Frontal cortex (tissue), 4 donors: ENCODE measurements around the gene ADK. TPM values are rescaled to one million over a fixed set of nuclear protein-coding genes. Genes with fewer than 3 reads are reported as not detected.
"Not testable (repeated sequence)": the region's sequence is repeated elsewhere in the genome, so short reads cannot be mapped to it uniquely, and the experiment has no call there.

Experiments used
- DNase-seq, 2 donors: peaks; one replicate each; pipeline ENCODE4 v3.0.0; 2012; ENCODE audit warnings: low spot score in 2 of 2
- FAIRE-seq: peaks from 2 replicates; lab custom pipeline; 2012; peaks lifted over from hg19 to GRCh38; lab: Jason Lieb, UNC
- total RNA-seq: library from RNA; depleted of rRNA; stranded (reverse); fragments of >200 nt; gene quantifications from one replicate; pipeline ENCODE4 v1.2.3, GENCODE V29; 2014
- donor health status: control.
- donor health status: control.
- donor health status: control.

The ADK gene
- total RNA-seq, 1 donor from 2014 or later: 25.3 TPM

- no peak for FAIRE-seq
Measured at GRCh38 chr10:74139981-74140380, 11.0 kb upstream of the ADK start.

GRCh38 chr10:74140553-74140952 is 10.5 kb upstream of the ADK start:
- DNase-seq (no peak), FAIRE-seq (no peak)

More at GRCh38 chr10:74139981-74140380, 11.0 kb upstream of the ADK start:
- no peak for DNase-seq

- FAIRE-seq (no peak), DNase-seq (no peak)
Measured at GRCh38 chr10:74145133-74145532, 5.9 kb upstream of the ADK start.

GRCh38 chr10:74146980-74147379 is 4.0 kb upstream of the ADK start:
- not testable (repeated sequence) for DNase-seq, FAIRE-seq

- peak in 1 of 2 donors; percentile 62 for DNase-seq
Measured at GRCh38 chr10:74150204-74150989, 624 bp upstream of the ADK start, which contains the start of gene AP3M1. Gene AP3M1, minus strand, starts transcription at chr10:74150828. Its CDS starts 12,449 bp downstream, at chr10:74138379.

GRCh38 chr10:74151879-74152722 is 1.1 kb downstream of the ADK start:
- DNase-seq (no peak), FAIRE-seq (no peak)

More at GRCh38 chr10:74150204-74150989, 624 bp upstream of the ADK start, which contains the start of gene AP3M1:
- no peak for FAIRE-seq

- no peak for FAIRE-seq
- DNase-seq: no peak
Measured at GRCh38 chr10:74153123-74153522, 2.1 kb downstream of the ADK start.

GRCh38 chr10:74153676-74154075 is 2.7 kb downstream of the ADK start:
- no peak for FAIRE-seq
- no peak for DNase-seq

GRCh38 chr10:74156919-74157289 is 5.9 kb downstream of the ADK start:
- no peak for DNase-seq
- no peak for FAIRE-seq

GRCh38 chr10:74160013-74160412 is 9.0 kb downstream of the ADK start:
- FAIRE-seq (no peak), DNase-seq (no peak)

GRCh38 chr10:74163319-74164068 is 12.5 kb downstream of the ADK start:
- no peak for FAIRE-seq
- no peak for DNase-seq

GRCh38 chr10:74164716-74165529 is 13.9 kb downstream of the ADK start:
- DNase-seq (no peak), FAIRE-seq (no peak)

- FAIRE-seq (no peak), DNase-seq (no peak)
Measured at GRCh38 chr10:74165530-74165901, 14.5 kb downstream of the ADK start.

- DNase-seq (no peak), FAIRE-seq (no peak)
Measured at GRCh38 chr10:74167443-74167842, 16.4 kb downstream of the ADK start.

- DNase-seq (no peak), FAIRE-seq (no peak)
Measured at GRCh38 chr10:74171625-74172024, 20.6 kb downstream of the ADK start.

- no peak for FAIRE-seq
- DNase-seq: no peak
Measured at GRCh38 chr10:74174521-74174920, 23.5 kb downstream of the ADK start.

- FAIRE-seq: no peak
- no peak for DNase-seq
Measured at GRCh38 chr10:74175510-74176379, 24.7 kb downstream of the ADK start.

GRCh38 chr10:74176380-74177139 is 25.5 kb downstream of the ADK start:
- peak; percentile 79 to 84 for DNase-seq
- no peak for FAIRE-seq
